Neural progenitor cell (in vitro differentiated cells): Measurements from ENCODE around the gene MSI2.

Experiments
- EZH2 ChIP-seq: fragments of 200-600 bp; sonication (generic); IDR thresholded peaks from 2 replicates; pipeline ENCODE4 v1.6.1; 2017; ENCODE audit warnings: antibody characterized with exemption, mild to moderate bottlenecking, moderate library complexity
- EZH2phosphoT487 ChIP-seq: fragments of 200-600 bp; sonication (generic); IDR thresholded peaks from 2 replicates; pipeline ENCODE4 v1.6.1; 2017; ENCODE audit warnings: antibody characterized with exemption
- TF ChIP-seq, protein P1 (sequence below): fragments of 200-600 bp; sonication (generic); IDR thresholded peaks from 2 replicates; pipeline ENCODE4 v1.5.1; 2017; ENCODE audit warnings: antibody characterized with exemption, mild to moderate bottlenecking

DNA sequence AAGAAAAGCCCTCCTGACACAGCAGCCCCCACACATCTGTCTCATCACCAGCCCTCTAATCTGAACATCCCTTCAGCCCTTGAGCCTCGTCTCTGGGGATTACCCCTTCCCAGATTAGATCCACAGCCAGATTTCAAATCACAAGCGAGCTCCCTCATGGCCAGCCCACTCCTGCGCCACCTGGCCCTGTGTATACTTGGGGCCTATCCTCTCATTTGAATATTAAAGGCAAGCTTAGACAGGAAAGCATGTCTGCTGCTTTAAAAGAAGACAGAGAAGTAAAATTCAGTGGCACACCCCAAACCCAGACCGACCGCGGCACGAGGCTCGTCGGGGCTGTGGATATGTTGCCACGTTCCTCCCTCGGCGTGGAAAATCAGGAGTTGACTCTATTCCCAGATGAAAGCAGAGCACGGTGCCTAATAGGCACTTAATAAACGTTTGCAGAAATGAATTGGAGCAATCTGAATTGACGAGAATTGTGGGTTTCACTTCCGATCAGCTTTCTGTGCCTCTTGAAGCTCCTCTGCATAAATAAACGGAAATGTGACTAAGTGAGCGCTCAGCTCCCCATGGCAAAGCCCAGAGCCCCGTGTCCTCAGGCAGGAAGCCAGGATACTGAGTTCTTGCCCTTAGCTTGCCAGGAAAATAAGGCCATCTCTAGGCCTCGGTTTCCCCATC is 380.8 kb downstream of the MSI2 start:
- TF ChIP-seq, protein P1, sequence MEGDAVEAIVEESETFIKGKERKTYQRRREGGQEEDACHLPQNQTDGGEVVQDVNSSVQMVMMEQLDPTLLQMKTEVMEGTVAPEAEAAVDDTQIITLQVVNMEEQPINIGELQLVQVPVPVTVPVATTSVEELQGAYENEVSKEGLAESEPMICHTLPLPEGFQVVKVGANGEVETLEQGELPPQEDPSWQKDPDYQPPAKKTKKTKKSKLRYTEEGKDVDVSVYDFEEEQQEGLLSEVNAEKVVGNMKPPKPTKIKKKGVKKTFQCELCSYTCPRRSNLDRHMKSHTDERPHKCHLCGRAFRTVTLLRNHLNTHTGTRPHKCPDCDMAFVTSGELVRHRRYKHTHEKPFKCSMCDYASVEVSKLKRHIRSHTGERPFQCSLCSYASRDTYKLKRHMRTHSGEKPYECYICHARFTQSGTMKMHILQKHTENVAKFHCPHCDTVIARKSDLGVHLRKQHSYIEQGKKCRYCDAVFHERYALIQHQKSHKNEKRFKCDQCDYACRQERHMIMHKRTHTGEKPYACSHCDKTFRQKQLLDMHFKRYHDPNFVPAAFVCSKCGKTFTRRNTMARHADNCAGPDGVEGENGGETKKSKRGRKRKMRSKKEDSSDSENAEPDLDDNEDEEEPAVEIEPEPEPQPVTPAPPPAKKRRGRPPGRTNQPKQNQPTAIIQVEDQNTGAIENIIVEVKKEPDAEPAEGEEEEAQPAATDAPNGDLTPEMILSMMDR = no peak
- TF ChIP-seq EZH2phosphoT487 (no peak), EZH2 (no peak)
